NT2/D1 (cell line): Measurements from ENCODE around the gene CRISPLD2.

Source experiments
- DNase-seq: peaks from one replicate; pipeline ENCODE4 v3.0.0-alpha.2; 2011; ENCODE audit warnings: low read depth, low spot score
- H3K27me3 ChIP-seq: 2 replicates; pipeline ENCODE4 v1.6.0; 2011; ENCODE audit warnings: mild to moderate bottlenecking; ENCODE audit not compliant: insufficient read length, insufficient read depth
- H3K36me3 ChIP-seq: 2 replicates; pipeline ENCODE4 v1.6.1; 2011; ENCODE audit warnings: mild to moderate bottlenecking, low read length, mixed read lengths; ENCODE audit not compliant: insufficient read depth, insufficient read length
- H3K4me1 ChIP-seq: 2 replicates; pipeline ENCODE4 v1.5.1; 2011; ENCODE audit not compliant: insufficient read depth, insufficient read length
- H3K4me3 ChIP-seq: 2 replicates; pipeline ENCODE4 v1.5.1; 2011; ENCODE audit warnings: low read depth; ENCODE audit not compliant: insufficient read length
- H3K9ac ChIP-seq: 2 replicates; pipeline ENCODE4 v1.6.0; 2011; ENCODE audit warnings: low read depth; ENCODE audit not compliant: insufficient read length
- H3K9me3 ChIP-seq: 2 replicates; pipeline ENCODE4 v1.5.1; 2011; ENCODE audit warnings: mild to moderate bottlenecking, low read length; ENCODE audit not compliant: insufficient read depth
- SUZ12 ChIP-seq: IDR thresholded peaks from 2 replicates; pipeline ENCODE4 v1.6.1; 2011; ENCODE audit not compliant: insufficient read length, insufficient read depth; ENCODE audit errors: extremely low read depth
- YY1 ChIP-seq: IDR thresholded peaks from 2 replicates; pipeline ENCODE4 v1.6.1; 2011; ENCODE audit not compliant: insufficient read length, insufficient read depth
- ZNF274 ChIP-seq: IDR thresholded peaks from 2 replicates; pipeline ENCODE4 v1.6.1; 2011; ENCODE audit warnings: mild to moderate bottlenecking, low read depth, low read length

CRISPLD2 gene

DNA sequence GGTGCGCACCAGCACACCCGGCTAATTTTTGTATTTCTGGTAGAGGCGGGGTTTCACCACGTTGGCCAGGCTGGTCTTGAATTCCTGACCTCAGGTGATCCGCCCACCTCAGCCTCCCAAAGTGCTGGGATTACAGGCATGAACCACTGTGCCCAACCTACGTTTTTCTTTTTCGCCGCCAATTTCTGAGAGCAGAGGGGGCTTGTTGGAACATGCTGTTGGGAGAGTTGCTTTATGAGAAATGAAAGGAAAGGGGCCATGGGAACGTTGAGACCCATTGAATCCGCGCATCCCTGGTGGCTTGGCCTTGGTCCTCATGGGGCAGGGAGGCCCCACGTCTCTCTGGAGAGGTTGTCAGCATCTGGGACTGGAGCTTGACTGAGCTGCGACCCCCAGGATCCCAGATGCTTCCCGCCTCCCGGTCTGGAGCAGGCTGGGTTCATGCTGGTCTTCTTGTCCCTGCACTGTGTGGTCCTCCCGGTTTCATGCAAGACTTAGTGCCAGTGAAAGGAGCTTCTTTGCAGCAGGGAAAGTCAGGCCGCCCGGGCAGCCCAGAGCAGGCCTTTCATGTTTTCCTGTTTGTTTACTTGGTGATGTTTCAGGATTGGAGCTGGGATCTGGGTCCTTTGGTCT lies 22.8 kb downstream of the CRISPLD2 start:
- DNase-seq = no peak
- Histone ChIP-seq H3K36me3 (peaks cover 5% of the 10 kb centered on the region), H3K4me1 (peaks cover 46% of the 10 kb centered on the region), H3K4me3 (peak overlapping the region; percentile 9), H3K27me3 (no peaks in the 10 kb centered on the region), H3K9me3 (no peaks in the 10 kb centered on the region), H3K9ac (peak overlapping the region; percentile 72)
- TF ChIP-seq SUZ12 = no peak
- TF ChIP-seq YY1 = no peak
- TF ChIP-seq ZNF274 = no peak

- no peak overlapping the region for H3K4me3 ChIP-seq
- H3K36me3 ChIP-seq = peaks cover 5% of the 10 kb centered on the region
- no peaks in the 10 kb centered on the region for H3K27me3 ChIP-seq
- peaks cover 51% of the 10 kb centered on the region for H3K4me1 ChIP-seq
- peak overlapping the region; percentile 72 for H3K9ac ChIP-seq
- no peak for DNase-seq
- TF ChIP-seq SUZ12 (no peak), ZNF274 (no peak)
- H3K9me3 ChIP-seq = no peaks in the 10 kb centered on the region
Measured at GRCh38 chr16:84843149-84844048, 23.6 kb downstream of the CRISPLD2 start.

- no peaks in the 10 kb centered on the region for H3K27me3 ChIP-seq
- TF ChIP-seq YY1 = no peak
- TF ChIP-seq SUZ12 = no peak
- TF ChIP-seq ZNF274 = no peak
- peaks cover 5% of the 10 kb centered on the region for H3K36me3 ChIP-seq
- peak overlapping the region; percentile 57 for H3K9ac ChIP-seq
- H3K4me3 ChIP-seq = no peak overlapping the region
- H3K4me1 ChIP-seq = peaks cover 50% of the 10 kb centered on the region
- no peaks in the 10 kb centered on the region for H3K9me3 ChIP-seq
- no peak for DNase-seq
Measured at GRCh38 chr16:84844049-84844350, 24.2 kb downstream of the CRISPLD2 start.

GRCh38 chr16:84844559-84845495 lies 25.0 kb downstream of the CRISPLD2 start:
- H3K36me3 ChIP-seq = peaks cover 3% of the 10 kb centered on the region
- H3K9ac ChIP-seq = peak overlapping the region; percentile 26
- peaks cover 46% of the 10 kb centered on the region for H3K4me1 ChIP-seq
- TF ChIP-seq YY1 = no peak
- TF ChIP-seq ZNF274 = no peak
- no peak for TF ChIP-seq SUZ12
- H3K9me3 ChIP-seq = no peaks in the 10 kb centered on the region
- peak; percentile 49 for DNase-seq
- H3K4me3 ChIP-seq = no peak overlapping the region
- no peaks in the 10 kb centered on the region for H3K27me3 ChIP-seq

DNA sequence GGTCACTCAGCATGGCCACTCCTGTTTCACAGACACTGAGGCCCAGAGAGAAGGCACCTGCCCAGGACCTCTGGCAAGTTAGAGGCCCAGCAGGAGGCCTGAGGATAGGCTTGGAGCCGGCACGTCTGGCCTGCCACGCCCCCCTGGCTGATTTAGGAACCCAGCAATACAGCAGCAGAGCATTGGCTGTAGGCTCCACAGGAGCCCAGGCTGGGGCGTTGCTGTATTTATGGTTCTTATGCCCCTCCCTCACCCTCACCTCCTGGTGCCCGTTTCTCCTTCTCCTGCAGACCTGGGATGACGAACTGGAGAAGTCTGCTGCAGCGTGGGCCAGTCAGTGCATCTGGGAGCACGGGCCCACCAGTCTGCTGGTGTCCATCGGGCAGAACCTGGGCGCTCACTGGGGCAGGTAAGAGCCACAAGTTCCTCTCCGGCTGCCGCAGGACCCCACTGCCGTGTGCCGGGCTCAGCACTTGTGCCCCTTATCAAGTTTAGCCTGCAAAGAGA lies 25.8 kb downstream of the CRISPLD2 start:
- DNase-seq = no peak
- Histone ChIP-seq H3K9me3 (no peaks in the 10 kb centered on the region), H3K9ac (no peak overlapping the region), H3K36me3 (peaks cover 5% of the 10 kb centered on the region), H3K4me1 (peaks cover 46% of the 10 kb centered on the region), H3K4me3 (no peak overlapping the region), H3K27me3 (no peaks in the 10 kb centered on the region)
- TF ChIP-seq YY1 (no peak), ZNF274 (no peak), SUZ12 (no peak)

DNA sequence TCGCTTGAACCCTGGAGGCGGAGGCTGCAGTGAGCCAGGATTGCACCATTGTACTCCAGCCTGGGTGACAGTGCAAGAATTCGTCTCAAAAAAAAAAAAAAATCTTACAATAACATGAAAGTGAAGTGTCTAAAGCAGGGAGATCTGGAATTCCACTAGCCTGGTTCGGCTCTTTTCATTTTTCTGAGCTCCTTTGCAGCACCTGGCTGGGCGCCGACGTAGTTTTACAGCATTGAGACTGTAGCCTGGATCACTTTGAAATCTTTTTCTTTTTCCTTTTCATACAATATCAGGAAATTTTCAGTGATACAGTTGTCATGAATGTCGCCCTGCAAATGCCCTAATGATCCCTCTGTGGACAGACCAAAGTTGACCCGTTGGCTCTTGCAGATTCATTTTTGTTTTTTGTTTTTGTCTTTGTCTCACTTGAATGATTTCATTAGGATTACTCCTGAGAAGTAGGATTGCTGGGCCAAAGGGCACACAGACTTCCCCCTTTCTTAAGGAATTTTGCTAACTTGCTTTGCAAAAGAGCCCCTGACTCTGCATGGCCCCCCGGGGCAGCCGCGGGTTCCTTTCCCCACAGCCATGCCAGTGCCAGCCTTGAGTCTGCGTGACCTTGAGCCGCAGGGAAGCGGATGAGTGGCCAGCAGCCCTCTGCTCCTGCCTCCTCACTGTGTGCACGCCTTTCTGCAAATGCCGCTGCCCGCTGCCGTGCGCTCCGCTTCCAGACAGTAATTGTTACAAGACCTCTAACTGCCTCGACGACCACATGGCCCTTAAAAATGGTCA lies 28.0 kb downstream of the CRISPLD2 start:
- TF ChIP-seq YY1 (no peak), ZNF274 (no peak), SUZ12 (no peak)
- no peak overlapping the region for H3K4me3 ChIP-seq
- H3K27me3 ChIP-seq = no peaks in the 10 kb centered on the region
- no peak for DNase-seq
- H3K36me3 ChIP-seq = peaks cover 14% of the 10 kb centered on the region
- H3K4me1 ChIP-seq = peaks cover 42% of the 10 kb centered on the region
- H3K9ac ChIP-seq = no peak overlapping the region
- no peaks in the 10 kb centered on the region for H3K9me3 ChIP-seq
